Gastroesophageal sphincter (tissue), 4 donors: ENCODE data around the gene PLCB4. TPM values are rescaled to one million over a fixed set of nuclear protein-coding genes. Genes with fewer than 3 reads are reported as not detected.

Experiments used
- ATAC-seq: fragments of 150-250 bp; one replicate; pipeline ENCODE4 v1.9.1; 2016; ENCODE audit warnings: mild to moderate bottlenecking, moderate library complexity
- H3K27ac ChIP-seq, 4 donors: fragments of 200-600 bp; sonication (generic) in 3 of 4; 1 replicate in 3 of 4; 2 replicates in 1 of 4; pipeline ENCODE4 v1.5.1; 2016 to 2019
- H3K27me3 ChIP-seq: fragments of 200-600 bp; sonication (generic); one replicate; pipeline ENCODE4 v1.5.1; 2019
- H3K36me3 ChIP-seq, 2 donors: fragments of 200-600 bp; sonication (generic); one replicate each; pipeline ENCODE4 v1.5.1; 2019; ENCODE audit warnings: control low read depth in 1 of 2
- H3K4me1 ChIP-seq, 3 donors: fragments of 200-600 bp; sonication (generic); 1 replicate in 2 of 3; 2 replicates in 1 of 3; pipeline ENCODE4 v1.5.1; 2016 to 2019; ENCODE audit warnings: control low read depth in 2 of 3
- H3K4me3 ChIP-seq, 2 donors: fragments of 200-600 bp; sonication (generic); one replicate each; pipeline ENCODE4 v1.5.1; 2019; ENCODE audit warnings: mild to moderate bottlenecking in 1 of 2, moderate library complexity in 1 of 2
- H3K9me3 ChIP-seq, 3 donors: fragments of 200-600 bp; sonication (generic); one replicate each; pipeline ENCODE4 v1.5.1; 2017 to 2019; ENCODE audit warnings: control low read depth in 2 of 3
- CTCF ChIP-seq, 4 experiments: fragments of 200-600 bp in 2 of 4; fragments of 450-650 bp in 2 of 4; sonication (generic) in 1 of 4; IDR thresholded peaks; one replicate each; pipeline ENCODE4 v1.5.1; 2017 to 2019; ENCODE audit warnings: antibody characterized with exemption in 4 of 4, mild to moderate bottlenecking in 2 of 4, moderate library complexity in 2 of 4
- EP300 ChIP-seq: sonication (generic); formaldehyde crosslinking; IDR thresholded peaks from one replicate; pipeline ENCODE4 v1.6.1; 2017; ENCODE audit warnings: antibody characterized with exemption, mild to moderate bottlenecking
- POLR2A ChIP-seq, 2 donors: fragments of 450-650 bp; IDR thresholded peaks; one replicate each; pipeline ENCODE4 v1.6.1; 2017; ENCODE audit warnings: antibody characterized with exemption in 2 of 2, mild to moderate bottlenecking in 2 of 2, moderate library complexity in 1 of 2
- POLR2AphosphoS5 ChIP-seq: sonication (generic); formaldehyde crosslinking; IDR thresholded peaks from one replicate; pipeline ENCODE4 v1.6.1; 2017; ENCODE audit warnings: antibody characterized with exemption
- WGBS, 2 donors: methylation state at CpG; one replicate each; pipeline ENCODE4 v1.1.5; 2018; ENCODE audit warnings: low coverage in 1 of 2; 5-methylcytosine and 5-hydroxymethylcytosine counted together
- total RNA-seq, 4 donors: library from RNA; depleted of rRNA; stranded (reverse); fragments of >200 nt; gene quantifications; one replicate each; pipeline ENCODE4 v1.1.0, GENCODE V29; 2016

PLCB4 gene
- total RNA-seq, 4 donors from 2014 or later: 21.9 to 109 (median 59.1) TPM

- Histone ChIP-seq H3K36me3 (no peaks in the 10 kb centered on the region), H3K4me1 (peaks cover 0 to 14% (median 5%) of the 10 kb centered on the region in 3 donors), H3K4me3 (no peak overlapping the region), H3K9me3 (no peaks in the 10 kb centered on the region), H3K27me3 (no peaks in the 10 kb centered on the region), H3K27ac (no peak overlapping the region)
- TF ChIP-seq POLR2A (IDR thresholded peaks at IDR 0.05): no peak
- no peak for TF ChIP-seq CTCF (IDR thresholded peaks at IDR 0.05)
- TF ChIP-seq EP300: no peak
- TF ChIP-seq POLR2AphosphoS5: no peak
- 96 to 100% methylated on average over 2 of the region's 2 CpGs for WGBS, 2 donors
- no peak for ATAC-seq
These were observed 224.3 kb downstream of the PLCB4 start for GRCh38 chr20:9293145-9293544.

GRCh38 chr20:9294041-9294440 is 225.2 kb downstream of the PLCB4 start:
- no peak for TF ChIP-seq POLR2AphosphoS5
- TF ChIP-seq CTCF (IDR thresholded peaks at IDR 0.05): no peak
- no peak for TF ChIP-seq EP300
- TF ChIP-seq POLR2A (IDR thresholded peaks at IDR 0.05): no peak
- H3K4me3 ChIP-seq: no peak overlapping the region
- H3K9me3 ChIP-seq: no peaks in the 10 kb centered on the region
- H3K27ac ChIP-seq: no peak overlapping the region
- peaks cover 0 to 14% (median 5%) of the 10 kb centered on the region in 3 donors for H3K4me1 ChIP-seq
- no peaks in the 10 kb centered on the region for H3K27me3 ChIP-seq
- no peaks in the 10 kb centered on the region for H3K36me3 ChIP-seq
- ATAC-seq: no peak

- TF ChIP-seq POLR2A (IDR thresholded peaks at IDR 0.05) (no peak), CTCF (IDR thresholded peaks at IDR 0.05) (no peak), POLR2AphosphoS5 (no peak)
- 48 to 62% methylated on average over 2 of the region's 2 CpGs for WGBS, 2 donors
- H3K4me3 ChIP-seq: no peak overlapping the region
- H3K9me3 ChIP-seq: no peaks in the 10 kb centered on the region
- no peak for ATAC-seq
- peaks cover 3 to 33% (median 8%) of the 10 kb centered on the region in 3 donors for H3K4me1 ChIP-seq
- no peaks in the 10 kb centered on the region for H3K36me3 ChIP-seq
- no peaks in the 10 kb centered on the region for H3K27me3 ChIP-seq
- no peak overlapping the region for H3K27ac ChIP-seq
These were observed 230.0 kb downstream of the PLCB4 start for GRCh38 chr20:9298906-9299305.

- H3K27me3 ChIP-seq: no peaks in the 10 kb centered on the region
- no peak for ATAC-seq
- H3K36me3 ChIP-seq: no peaks in the 10 kb centered on the region
- H3K9me3 ChIP-seq: no peaks in the 10 kb centered on the region
- no peak overlapping the region for H3K27ac ChIP-seq
- no peak overlapping the region for H3K4me3 ChIP-seq
- H3K4me1 ChIP-seq: peaks cover 3 to 28% (median 3%) of the 10 kb centered on the region in 3 donors
- TF ChIP-seq EP300 (no peak), CTCF (IDR thresholded peaks at IDR 0.05) (no peak), POLR2A (IDR thresholded peaks at IDR 0.05) (no peak), POLR2AphosphoS5 (no peak)
These were observed 231.2 kb downstream of the PLCB4 start for GRCh38 chr20:9300080-9300479.

GRCh38 chr20:9300534-9300933 is 231.6 kb downstream of the PLCB4 start:
- Histone ChIP-seq H3K36me3 (no peaks in the 10 kb centered on the region), H3K4me3 (no peak overlapping the region), H3K4me1 (peaks cover 3 to 28% (median 3%) of the 10 kb centered on the region in 3 donors), H3K27me3 (no peaks in the 10 kb centered on the region), H3K27ac (no peak overlapping the region), H3K9me3 (no peaks in the 10 kb centered on the region)
- ATAC-seq: no peak
- TF ChIP-seq CTCF (IDR thresholded peaks at IDR 0.05) (no peak), EP300 (no peak), POLR2AphosphoS5 (no peak), POLR2A (IDR thresholded peaks at IDR 0.05) (no peak)
- WGBS, 2 donors: 80 to 85% methylated on average over 1 of the region's 1 CpG
